NCI-H2029 treated with DMSO at 0.1 percent for 48 hours (cell line): ENCODE results near the gene EPB41L4B.

ENCODE experiments used
- DNase-seq: peaks from one replicate; lab custom pipeline; 2025; lab: John Stamatoyannopoulos, UW

EPB41L4B gene

GRCh38 chr9:109198736-109199382 lies 122.0 kb downstream of the EPB41L4B start:
- DNase-seq = no peak

DNA sequence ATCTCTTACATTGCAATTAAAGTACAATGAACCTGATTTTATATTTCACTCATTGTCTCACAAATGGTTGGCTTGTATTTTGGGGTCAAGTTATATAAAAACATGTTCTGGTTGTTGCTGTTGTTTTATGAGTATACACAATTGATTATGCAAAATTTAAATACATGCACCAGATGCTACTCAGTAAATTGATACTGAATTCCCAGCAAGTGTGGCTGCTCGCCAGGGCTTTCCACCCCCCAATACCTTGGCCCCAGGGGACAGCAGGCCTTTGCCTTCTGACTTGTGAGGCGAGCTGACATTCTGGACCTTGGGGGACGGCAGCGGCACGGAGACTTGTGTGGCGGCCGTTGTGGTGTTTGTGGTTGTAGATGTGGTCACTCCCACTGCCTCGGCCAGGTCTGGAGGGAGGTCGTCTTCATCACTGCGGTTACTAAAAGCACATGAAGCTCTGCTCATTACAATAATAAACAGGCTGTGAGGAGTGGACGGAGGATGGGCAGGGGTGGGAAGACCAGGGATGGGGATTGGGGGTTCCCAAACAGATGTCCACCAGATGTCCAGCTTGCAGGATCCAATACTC lies 126.8 kb downstream of the EPB41L4B start:
- no peak for DNase-seq

DNA sequence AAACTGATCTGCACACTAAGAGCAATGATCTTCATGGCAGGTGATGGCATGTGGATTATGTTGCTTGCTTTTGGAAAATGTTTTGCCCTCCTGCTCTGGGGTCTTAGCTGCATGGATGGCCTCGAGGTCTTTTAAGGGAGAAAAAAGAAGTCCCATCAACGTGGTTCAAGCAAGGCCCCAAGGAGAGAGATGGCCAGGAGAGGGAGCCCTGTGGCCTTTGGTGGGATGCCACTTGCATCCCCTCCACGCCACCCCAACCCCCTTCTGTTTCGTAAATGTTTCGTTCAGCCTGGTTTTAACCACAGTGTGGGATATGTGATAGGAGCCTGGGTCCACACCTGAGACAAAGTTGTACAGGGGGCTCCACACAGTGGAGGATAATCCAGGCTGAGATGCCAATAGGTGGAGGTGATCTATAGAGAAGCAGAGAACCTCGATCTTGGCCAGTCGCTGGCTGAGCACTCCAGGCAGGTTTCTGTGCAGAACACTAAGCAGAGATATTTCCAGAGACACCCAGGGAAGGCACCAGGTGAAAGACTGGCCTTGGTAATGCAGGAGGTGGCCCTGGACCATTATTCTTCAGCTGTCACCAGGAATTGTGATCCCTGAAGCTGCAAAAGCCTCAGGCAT lies 128.0 kb downstream of the EPB41L4B start:
- peak; percentile 3 for DNase-seq

- DNase-seq = no peak
Measured at GRCh38 chr9:109191746-109192145, 129.1 kb downstream of the EPB41L4B start.

GRCh38 chr9:109190151-109190550 lies 130.7 kb downstream of the EPB41L4B start:
- no peak for DNase-seq

DNA sequence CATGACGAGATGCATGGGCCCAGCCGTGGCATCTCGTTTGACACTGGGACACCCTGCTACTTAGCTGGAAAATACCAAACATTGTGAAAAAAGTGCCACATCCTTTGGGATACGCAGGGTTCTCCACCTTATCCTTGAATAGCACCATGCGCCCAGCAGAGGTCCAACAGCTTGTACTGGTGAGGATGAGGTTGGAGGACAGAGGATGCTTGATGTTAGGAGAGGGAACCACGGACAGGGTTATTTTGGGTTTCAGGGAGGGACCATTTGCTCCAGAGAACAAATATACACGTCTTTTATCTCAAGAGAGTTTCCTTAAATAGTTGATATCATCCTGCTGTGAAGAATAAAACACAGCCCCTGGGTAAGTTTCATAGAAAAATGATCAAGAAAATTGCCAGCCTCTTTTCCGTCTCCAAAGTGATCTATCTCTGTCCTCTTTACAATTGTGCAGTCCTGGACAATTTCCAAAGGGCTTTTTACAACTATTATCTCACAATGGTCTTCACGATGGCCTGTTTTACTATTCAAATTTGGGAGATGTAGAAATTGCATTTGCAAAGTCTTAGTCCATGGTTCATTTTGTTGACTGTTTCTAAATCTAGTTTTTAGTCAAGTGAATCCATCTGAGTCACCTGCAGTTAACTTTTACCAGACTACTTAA lies 133.9 kb downstream of the EPB41L4B start:
- no peak for DNase-seq

DNA sequence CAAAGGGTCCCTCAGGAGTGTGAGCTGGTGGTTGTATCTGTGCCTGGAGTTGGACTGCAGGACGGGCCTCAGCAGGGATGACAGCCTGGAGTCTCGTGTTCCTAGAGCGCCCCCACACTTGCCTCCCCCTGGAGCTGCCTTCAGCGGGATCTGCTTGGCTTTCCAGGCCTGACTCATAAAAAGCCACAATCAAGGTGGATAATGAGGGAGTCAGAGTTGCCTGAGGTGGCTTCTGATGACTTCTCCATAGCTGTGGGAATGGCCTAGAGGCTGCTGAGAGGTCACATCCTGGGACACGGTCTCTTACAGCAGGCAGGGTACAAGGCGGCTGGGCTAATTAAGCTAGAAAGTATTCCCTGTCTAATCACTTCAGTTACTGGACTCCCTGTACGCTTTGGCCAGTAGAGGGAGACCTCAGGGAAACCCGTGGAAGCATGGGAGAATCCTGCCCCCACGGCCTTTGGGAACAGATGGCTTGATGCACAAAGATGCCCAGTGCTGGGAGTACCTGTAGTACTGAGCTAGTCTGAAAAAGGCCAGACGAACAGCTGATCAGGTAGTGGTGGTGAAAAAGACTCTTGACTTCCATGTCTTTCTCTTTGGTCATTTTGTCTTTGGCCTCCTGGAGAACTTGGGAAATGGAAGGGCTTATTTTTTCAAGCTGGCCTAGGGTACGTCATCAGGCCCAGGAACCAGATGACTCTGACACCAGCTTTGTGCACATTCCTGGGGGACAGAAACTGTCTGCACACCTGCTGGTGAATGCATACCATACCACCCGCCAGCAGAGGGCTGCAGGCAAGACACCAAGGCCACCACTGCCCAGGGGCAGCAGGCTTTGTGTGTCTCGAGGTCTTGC lies 137.7 kb downstream of the EPB41L4B start:
- no peak for DNase-seq

- DNase-seq = no peak
Measured at GRCh38 chr9:109182550-109182939, 138.3 kb downstream of the EPB41L4B start.

- DNase-seq = no peak
Measured at GRCh38 chr9:109181284-109181683, 139.6 kb downstream of the EPB41L4B start.

DNA sequence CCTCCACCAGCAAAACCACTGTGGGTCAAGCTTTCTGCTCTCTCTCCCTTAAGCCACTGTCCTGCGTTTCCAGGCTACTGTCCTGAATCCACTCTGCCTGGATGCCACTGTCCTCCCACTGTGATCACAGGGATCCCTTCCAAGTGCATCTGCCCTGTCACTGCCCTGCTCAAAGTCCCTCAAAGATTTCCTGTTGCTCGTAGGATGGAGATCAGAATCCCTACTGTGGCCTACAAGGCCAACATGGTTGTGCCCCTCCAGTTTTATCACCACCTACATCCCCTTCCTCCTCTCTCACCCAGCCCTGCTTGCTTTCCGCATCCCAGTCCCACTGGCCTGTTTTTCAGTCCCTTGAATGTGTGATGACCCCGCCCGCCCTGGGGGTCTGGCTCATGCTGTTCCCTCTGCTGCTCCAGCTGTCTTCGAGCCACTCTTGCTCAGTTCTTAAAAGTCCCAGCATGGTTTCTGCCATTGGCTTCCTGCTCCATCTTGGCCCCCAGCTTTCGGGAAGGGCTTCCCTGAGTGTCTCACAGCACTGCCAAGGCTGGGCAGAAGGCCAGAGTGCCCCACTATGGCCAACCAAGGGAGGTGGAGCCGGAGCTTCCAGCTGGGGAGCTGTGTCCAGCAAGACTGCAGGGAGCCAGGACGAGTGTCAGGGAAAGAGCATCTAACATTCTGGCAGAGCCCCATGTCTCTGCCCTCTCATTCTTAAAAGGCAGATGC lies 140.9 kb downstream of the EPB41L4B start:
- DNase-seq = no peak

DNA sequence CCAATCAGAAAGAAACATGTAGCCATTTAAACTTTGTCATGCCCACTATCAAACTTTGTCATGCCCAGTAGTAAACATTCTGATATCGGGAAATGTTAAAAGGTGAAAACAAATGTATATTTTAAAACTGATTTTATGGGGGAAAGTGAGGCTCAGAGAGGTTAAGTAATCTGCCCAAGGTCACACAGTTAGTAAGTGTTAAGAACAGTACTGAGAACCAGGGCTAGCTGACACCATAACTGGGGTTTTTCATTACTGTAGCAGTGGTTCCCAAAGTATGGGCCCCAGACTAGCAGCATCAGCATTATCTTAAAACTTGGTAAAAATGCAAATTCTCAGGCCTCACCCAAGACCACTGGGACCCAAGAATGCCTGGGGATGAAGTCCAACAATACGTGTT lies 143.9 kb downstream of the EPB41L4B start:
- DNase-seq = no peak

DNA sequence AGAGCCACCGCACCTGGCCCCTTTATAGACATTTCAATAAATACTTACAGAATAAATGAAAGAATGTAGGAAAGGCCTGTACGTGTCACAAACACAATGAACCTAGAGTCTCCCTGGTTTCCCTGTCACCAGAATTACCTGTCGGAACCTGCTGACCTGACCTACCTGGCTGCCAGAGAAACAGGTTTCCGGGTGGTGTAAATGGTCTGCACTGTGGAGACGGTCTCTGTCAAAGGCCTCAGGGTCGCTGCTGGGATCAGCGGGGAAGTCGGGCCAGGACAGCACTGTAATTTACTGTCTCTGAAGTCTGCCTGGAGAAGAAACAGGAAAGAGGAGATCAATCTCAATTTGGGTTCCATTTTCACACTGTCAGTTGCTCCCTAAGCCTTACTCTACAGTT lies 144.5 kb downstream of the EPB41L4B start:
- DNase-seq = no peak

DNA sequence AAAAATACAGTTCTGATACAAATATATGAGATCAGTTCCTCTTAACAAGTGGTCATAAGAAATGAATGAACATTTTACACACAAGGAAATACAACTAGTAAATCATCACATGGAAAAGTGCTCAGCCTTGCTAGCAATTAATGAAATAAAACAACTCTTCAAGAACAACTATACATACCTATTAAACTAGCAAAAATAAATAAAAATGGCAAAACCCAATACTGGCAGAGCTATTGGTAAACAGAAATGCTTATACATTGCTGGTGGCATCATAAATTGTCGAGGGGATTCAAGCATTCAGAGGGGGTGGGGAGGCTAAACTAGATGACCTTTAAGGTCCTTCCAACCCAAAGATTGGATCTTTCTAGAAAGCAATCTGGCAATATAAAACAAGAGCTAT lies 147.9 kb downstream of the EPB41L4B start:
- DNase-seq = no peak

DNA sequence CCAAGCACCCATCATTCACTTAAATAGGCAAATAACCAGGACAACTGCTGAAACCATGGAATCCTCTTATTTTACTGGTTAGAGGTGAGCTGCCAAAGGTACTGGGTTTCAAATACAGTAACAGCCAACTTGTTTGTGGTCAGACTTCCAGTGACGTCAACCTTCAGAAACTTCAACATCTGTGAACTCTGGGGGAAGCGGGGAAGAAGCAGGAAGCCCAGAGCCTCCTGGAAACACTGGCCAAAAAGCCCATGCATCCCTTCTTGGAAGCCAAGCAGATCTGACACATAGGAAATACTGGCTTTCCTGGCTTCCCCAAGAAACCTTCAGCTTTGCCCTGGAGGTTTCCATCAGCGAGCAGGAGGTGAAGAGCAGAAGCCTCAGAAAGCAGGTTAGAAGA lies 148.9 kb downstream of the EPB41L4B start:
- no peak for DNase-seq

- DNase-seq = no peak
Measured at GRCh38 chr9:109168170-109168569, 152.7 kb downstream of the EPB41L4B start.

DNA sequence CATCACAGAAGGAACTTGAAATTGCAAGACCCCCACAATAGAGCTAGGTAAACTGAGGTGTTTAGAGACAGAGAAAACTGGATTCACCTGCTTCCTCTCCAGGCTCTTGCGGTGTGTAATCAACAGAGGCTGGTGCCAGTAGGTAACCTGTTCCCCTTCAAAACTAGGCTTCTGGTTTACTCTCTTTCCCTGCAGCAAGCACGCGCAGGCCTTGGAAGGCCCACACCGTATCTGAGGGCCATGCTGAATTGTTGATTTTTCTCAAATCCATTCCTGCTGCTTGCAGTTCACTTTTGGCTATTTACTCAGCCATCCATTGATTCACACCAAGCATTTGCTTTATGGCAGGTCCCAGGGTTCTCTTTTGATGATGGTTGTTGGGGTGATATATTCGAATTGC lies 153.1 kb downstream of the EPB41L4B start:
- no peak for DNase-seq

DNA sequence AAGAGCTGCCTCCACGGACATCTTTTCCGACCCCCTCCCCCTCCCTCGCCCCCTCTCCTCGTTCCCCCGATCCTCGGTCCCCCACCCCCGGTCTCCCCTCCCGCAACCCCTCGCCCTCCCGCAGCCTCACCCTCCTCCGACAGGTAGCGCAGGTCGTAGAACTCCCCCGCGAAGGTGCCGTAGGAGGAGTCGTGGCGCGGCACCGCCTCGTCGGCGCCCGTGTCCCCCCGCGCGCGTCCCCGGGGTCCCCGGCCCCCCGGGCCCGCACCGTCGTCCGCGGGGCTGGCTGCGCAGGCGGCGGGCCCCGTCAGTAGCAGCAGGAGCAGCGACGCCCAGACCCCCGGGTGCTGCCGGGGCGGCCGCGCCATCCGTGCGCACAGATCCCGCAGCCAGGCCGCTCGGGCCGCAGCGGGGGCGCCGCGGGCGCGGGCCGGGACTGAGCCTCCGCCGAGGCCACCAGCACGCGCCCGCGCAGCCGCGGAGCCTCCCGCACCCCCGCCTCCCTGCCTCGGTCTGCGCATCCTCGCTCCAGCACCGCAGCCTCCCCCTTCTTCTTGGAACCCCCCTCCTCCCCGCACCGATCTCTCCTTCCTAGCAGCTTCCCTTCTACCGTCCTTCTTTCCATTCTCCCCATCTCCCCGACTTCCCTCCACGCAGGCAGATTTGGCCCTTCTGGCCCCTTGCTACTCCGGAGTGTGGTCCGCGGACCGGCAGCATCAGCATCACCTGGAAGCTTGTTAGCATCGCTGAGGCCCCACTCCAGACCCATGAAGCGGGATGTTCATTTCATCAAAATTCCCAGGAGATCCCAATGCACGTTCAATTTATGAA lies 153.9 kb downstream of the EPB41L4B start, which contains the start of gene FRRS1L:
Gene FRRS1L (minus strand): TSS at position 479 of the 831 bp plus-strand sequence. CDS start 111 bp downstream, at position 368.
- no peak for DNase-seq

DNA sequence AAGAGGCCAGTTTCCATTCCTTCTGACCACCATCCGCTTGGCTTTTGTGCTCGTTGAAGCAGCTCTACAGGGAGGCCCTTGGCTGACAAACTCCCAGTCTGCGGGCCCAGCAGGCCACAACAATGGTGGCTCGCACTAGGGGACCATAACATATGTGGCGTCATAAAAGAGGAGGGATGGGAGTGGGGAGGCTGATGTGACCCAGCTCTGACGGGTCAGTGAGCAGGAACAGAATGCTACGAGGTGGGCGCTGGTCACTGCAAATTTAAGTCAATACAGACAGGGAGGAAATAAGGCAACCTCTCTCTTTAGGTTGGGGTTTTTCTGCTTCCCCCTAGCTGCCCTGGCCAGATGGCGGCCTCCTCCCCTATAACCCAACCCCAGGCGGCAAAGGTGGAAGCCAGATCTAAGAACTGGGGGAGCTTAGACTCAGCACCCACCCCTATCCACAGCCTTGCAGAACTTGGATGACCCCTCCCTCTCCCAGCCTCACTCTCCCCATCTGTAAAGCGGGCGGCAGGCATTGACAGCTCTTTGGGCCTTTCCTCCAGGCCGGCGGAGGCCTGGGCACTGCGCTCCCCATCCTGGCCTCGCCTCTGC lies 154.6 kb downstream of the EPB41L4B start:
- no peak for DNase-seq

DNA sequence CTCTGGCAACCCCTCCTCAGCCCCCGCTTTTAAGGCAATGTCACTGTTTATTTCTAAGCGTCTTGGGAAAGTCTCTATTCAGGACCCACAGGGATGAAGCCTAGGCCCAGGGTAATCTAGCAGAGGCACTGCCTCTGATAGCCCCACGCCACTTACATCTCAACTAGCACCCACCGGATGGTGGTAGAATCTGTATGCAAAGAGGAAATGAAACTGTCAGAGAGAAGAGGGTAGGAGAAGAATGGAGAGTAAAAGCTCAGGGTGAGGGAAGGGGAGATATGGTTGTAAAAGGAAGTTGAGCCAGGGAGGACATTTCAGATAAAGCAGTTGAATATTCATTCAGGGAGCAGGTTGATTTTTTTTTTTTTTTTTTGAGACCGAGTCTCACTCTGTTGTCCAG lies 156.8 kb downstream of the EPB41L4B start:
- no peak for DNase-seq

GRCh38 chr9:109163194-109163593 lies 157.7 kb downstream of the EPB41L4B start:
- no peak for DNase-seq
